HG03354 (cell line): Measurements from ENCODE around the gene NRBF2.
A peak's percentile ranks its signal among the peaks of the same experiment; 100 is the strongest.

ENCODE experiments used
- ATAC-seq: cut with Tn5 transposase; IDR thresholded peaks from one replicate; pipeline ENCODE4 v1.9.1; 2021; ENCODE audit warnings: mild to moderate bottlenecking; ENCODE audit not compliant: unreplicated experiment, poor library complexity, severe bottlenecking

The NRBF2 gene

DNA sequence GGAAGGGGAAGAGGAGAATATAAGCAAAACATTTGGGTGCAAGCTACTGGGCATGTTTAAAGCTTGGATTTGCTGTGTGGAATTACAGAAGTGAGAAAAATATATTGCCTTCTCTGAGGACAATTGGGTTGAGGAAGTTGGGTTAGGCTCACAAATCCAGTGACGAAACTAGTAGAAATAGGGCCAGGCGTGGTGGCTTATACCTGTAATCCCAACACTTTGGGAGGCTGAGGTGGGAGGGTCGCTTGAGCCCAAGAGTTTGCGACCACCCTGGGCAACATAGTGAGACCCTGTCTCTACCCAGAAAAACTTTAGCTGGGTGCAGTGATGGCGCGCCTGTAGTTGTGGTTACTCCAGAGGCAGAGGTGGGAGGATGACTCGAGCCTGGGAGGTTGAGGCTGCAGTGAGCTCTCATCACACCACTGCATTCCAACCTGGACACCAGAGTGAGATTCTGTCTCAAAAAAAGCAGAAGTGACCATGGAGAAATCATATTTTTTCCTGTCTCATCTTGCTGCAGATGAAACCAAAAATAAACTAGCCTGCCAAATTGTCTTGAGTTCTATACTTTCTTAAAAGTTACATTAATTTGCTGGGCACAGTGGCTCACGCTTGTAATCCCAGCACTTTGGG is 22.4 kb downstream of the NRBF2 start:
- ATAC-seq: no peak

- no peak for ATAC-seq
These were observed 23.1 kb downstream of the NRBF2 start for GRCh38 chr10:63156236-63156635.

DNA sequence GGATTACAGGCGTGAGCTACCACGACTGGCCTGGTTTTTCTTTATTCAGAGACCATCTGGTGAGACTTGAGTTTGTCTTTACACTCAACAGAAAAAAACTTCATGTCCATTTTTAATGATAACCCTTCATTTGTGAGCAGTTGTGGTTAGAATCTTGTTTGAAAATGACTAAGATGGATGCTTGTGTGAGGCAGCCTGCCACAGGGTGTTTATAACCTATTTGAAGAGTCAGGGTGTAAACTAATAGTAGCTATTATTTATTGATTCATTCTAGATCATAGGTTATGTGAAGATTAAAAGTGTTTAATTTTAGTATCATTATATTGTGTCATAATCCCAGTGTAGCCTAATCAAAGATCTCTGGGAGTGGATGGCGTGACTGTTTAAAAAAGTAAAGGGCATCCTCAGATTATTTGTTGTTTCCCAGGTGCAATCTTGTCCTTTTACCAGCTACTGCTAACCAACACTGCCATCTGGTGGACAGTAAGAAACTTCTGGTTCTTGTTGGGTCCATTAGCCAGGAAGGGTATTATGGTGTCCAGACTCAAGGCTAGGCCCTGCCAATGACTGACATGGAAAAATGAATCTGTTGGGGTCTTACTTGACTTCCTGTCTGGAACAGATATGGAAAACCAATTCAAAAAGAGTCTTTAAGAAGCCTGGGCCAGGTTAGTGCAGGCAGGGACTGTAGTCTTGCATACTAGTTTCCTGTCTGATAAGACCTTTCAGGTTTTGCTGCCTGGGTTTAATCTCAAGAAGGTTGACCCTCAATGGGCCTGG is 24.9 kb downstream of the NRBF2 start:
- peak; percentile 80 for ATAC-seq

DNA sequence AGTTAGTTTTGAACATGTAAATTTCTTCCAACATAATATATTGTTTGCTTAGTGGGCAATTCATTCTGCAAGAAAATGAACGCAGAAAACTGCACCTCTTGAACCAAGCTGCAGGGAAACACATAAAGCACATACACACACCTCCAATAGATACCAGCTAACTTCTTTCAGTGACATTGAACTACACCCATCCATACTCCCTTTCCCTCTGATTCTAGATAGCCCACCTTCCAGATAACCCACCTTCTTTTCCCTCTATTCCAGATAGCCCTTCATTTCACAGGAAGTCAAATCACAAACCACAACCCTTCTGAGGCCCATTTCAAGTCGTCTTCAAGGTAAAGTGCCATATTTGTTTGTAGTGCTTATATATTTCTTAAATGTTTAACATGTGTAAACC is 28.5 kb downstream of the NRBF2 start:
- no peak for ATAC-seq

DNA sequence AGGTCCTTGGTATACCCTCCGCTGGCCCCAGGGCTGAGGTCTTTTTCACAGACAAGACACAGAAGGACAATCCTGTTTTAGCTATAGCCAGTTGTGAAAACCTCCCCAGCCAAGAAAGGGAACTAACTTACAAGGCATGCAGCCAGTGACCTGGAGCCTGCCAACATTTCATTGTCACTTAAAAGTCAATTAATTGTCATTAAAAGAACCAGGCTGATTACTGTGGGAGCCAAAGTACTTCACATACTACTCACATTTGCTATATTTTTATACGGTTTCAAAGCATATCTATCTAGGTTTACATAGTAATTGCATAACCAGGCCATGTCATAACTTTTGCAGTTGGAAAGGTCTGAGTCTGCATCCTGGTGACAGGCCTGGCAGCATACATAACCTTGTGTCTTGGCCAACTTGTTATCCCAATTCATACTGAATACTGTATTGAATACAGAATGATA is 31.1 kb downstream of the NRBF2 start:
- ATAC-seq: no peak

DNA sequence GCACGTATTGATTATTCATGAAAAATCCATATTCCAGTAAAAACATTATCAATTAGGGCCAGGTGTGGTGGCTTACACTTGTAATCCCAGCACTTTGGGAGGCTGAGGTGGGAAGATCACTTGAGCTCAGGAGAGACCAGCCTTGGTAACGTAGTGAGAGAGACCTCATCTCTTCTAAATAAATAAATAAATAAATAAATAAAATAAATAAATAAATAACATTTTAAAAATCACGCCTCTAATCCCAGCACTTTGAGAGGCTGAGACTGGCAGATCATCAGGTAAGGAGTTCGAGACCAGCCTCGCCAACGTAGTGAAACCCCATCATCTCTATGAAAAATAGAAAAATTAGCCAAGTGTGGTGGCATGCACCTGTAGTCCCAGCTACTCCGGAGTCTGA is 32.1 kb downstream of the NRBF2 start:
- ATAC-seq: no peak

DNA sequence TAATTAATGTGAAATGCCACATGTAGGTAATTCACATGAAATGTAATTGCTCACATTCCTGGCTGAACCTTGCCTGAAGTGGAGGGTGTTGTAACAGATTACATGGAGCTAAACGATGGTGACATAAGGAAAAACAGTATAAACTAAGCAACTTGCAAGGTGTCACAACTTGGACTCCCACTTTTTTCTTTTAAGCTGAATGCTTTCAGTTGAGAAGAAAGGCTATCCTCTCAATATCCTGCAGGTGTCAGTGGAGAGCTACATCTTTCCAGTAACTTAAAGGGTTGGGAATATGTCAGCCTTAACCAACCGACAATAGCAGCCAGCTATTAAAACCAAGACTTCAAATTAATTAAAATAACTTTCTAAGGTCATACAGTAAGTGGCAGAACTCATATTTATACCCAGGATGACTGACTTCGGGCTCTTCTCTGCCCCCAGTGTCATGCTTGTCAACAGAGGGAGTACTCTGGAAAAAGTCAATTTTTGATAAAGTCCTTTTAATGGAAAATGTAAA is 33.7 kb downstream of the NRBF2 start:
- ATAC-seq: peak; percentile 80

DNA sequence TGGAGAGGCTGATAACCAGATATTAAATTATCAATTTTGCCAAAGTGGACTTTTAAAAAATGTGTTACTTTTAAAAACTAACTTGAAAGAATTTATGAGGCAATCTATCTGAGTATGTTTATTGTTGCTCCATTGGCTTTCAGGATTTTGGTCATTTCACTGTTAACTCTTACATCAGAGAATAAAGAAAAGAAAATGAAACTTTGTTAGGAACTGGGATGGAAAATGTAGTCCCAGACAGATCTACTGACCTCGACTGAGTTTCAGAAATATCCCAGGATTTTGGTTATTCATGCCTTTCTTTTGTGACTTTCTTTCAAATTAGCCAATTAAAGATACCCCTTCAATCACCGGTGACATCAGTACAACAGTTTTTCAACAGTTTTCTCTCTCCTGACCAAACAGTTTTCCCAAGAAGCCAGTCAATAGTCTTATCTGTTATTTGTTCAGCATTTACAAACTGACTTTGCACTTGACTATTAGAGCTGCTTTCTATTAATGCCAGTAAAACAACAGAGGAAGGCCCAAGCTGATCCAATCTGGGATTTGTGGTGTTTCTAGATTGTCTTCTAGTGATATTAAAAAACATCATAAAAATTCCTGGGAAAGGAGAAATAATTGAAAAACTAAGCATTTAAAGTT is 35.8 kb downstream of the NRBF2 start:
- ATAC-seq: no peak

GRCh38 chr10:63169624-63170023 is 36.5 kb downstream of the NRBF2 start:
- no peak for ATAC-seq

GRCh38 chr10:63171255-63171855 is 38.2 kb downstream of the NRBF2 start:
- no peak for ATAC-seq

GRCh38 chr10:63171926-63172325 is 38.8 kb downstream of the NRBF2 start:
- no peak for ATAC-seq

DNA sequence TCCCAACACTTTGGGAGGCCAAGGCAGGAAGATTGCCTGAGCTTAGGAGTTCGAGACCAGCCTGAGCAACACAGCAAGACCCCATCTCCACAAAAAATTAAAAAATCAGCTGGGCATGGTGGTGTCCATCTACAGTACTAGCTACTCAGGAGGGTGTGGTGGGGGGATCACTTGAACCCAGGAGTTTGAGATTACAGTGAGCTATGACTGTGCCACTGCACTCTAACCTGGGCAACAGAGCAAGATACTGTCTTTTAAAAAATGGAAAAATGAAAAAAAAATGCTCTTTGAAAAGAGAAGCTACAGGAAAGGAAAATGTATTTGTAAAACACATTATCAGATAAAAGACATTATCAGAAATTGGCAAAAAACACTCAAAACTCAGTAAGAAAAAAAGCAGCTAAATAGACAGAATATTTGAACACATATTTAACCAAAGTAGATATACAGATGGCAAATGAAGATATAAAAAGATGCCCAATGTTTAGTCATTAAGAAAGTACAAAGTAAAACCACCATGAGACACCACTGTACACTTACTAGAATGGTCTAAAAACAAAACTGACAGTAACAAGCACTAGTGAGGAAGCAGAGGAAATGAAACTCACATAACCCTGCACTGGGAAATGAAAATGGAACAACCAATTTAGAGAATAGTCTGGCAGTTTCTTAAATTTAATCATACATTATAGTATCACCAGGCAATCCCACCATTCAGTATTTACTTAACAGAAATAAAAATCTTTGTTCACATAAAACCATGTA is 40.5 kb downstream of the NRBF2 start:
- ATAC-seq: peak; percentile 100

DNA sequence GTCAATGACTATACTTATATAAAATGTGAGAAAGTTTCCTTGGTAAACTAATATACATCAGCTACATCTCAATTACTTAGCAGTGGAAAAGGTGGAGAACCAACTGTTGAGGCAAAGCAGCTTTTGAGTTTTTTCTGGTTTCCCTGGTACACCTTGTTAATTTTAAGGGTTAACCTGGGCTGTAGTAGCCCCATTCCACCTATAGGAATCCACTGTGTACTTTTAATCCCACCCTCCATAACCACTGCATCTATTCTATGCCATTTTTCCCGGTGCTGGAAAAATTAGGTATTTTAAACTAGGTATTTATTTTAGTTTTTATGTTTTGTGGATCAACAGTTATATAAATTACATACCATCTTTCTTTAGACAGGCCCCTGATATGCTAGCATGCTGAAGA is 42.4 kb downstream of the NRBF2 start:
- no peak for ATAC-seq

DNA sequence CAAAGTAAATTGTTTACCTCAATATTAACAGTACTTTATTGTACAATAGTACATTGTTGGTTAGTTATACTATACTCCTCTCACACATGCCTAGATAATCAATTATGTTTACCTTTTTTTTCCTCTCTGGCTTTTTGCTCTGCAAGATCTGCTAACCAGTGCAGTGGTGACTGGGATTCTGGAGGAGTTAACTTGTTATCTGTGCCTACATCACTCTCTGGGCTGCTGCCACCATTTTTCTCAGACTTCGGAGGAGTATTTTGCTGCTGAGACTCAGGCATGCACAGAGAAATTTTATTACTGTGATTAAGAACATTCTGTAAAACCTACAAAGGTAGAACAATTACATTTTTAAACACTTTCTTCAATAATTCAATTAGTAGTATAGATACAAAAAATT is 59.7 kb downstream of the NRBF2 start:
- ATAC-seq: no peak

DNA sequence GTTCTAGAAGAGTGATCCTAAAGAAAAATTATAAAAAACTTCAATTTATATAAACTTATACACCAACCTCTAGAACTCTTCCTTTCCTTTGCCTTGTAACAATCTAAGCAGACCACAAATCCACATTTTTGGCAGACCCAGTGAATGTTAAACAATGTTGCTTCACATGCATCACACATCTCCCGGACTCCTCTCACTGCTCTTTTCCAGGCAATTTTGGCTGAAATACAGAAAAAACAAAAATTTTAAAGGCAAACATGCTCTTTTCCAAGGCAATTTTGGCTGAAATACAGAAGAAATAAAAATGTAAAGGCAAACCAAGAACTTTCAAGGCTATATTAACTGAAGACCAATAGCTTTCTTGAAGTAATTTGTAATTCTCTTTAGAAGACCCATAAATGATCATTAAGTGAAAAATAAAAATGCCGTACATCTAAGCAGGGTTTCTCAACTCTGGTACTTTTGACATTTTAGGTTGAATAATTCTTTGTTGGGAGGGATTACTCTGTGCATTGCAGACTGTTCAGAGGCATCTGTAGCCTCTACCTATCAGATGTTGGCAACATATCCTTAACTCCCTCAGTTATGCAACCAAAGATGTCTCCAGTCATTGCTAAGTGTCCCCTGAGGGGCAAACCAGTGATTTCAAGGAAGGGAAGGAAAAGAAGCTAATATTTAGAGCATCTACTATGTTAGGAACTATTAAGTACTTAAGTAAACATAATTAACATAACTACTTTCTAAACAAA is 64.4 kb downstream of the NRBF2 start:
- ATAC-seq: no peak

DNA sequence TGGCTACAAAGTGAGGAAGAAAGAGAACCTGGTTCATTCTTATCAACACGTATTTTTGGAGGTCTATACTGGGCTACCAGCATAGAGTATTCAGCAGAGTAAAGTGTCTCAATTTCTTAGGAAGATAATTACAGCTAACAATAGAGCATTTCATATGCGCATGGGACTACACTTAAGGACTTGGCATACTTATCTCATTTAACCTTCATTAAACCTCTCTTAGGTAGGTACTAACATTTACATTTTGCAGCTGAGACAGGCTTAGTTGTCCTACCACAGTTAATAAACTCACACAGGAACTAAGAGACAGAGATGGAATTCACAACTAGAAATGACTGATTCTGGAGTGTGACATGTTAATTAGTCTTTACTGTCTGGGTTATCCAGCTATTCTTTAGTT is 66.6 kb downstream of the NRBF2 start:
- no peak for ATAC-seq

DNA sequence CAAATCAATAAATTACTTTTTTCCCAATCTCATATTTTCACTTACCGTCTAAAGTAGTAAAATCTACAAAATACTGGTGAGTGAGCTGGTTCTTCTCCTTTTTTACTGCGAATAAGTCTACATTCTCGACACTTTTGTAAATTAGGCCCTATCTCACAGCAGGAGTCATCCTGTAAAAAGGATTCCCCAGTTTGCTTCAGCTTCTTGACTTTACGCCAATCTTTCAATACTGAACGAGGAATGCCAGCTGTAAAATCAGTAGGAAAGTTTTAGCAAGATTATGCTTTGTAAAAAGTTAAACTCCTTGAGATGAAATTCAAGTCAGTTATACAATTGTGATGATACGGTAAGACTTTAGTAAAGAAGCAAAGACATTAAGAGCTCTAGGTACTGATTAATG is 67.3 kb downstream of the NRBF2 start:
- ATAC-seq: no peak

GRCh38 chr10:63201118-63201517 is 68.0 kb downstream of the NRBF2 start:
- no peak for ATAC-seq
